ENCODE results near the gene SLC44A1. TPM values are rescaled to one million over a fixed set of nuclear protein-coding genes. Genes with fewer than 3 reads are reported as not detected.
A peak's percentile ranks its signal among the peaks of the same experiment; 100 is the strongest.

SLC44A1 gene
- total RNA-seq, 4 donors from 2014 or later = 9.9 to 53.8 (median 40.8) TPM

- no peak for TF ChIP-seq CTCF (IDR thresholded peaks at IDR 0.05)
- no peak for TF ChIP-seq POLR2A (IDR thresholded peaks at IDR 0.05)
- H3K4me3 ChIP-seq = no peak overlapping the region
- no peaks in the 10 kb centered on the region for H3K27me3 ChIP-seq
- H3K4me1 ChIP-seq = peaks cover 0 to 19% (median 0%) of the 10 kb centered on the region in 4 donors
- H3K36me3 ChIP-seq = peaks cover 0 to 8% (median 0%) of the 10 kb centered on the region in 3 donors
- no peak for DNase-seq
- no peaks in the 10 kb centered on the region for H3K9me3 ChIP-seq
- H3K27ac ChIP-seq = no peak overlapping the region
Observed at GRCh38 chr9:105333811-105334210, 89.4 kb downstream of the SLC44A1 start.

GRCh38 chr9:105338308-105338707, 93.9 kb downstream of the SLC44A1 start:
- H3K9me3 ChIP-seq = no peaks in the 10 kb centered on the region
- DNase-seq = no peak
- no peaks in the 10 kb centered on the region for H3K27me3 ChIP-seq
- TF ChIP-seq CTCF (IDR thresholded peaks at IDR 0.05) (no peak), POLR2A (IDR thresholded peaks at IDR 0.05) (no peak)
- peaks cover 0 to 8% (median 0%) of the 10 kb centered on the region in 3 donors for H3K36me3 ChIP-seq
- H3K27ac ChIP-seq = no peak overlapping the region
- H3K4me1 ChIP-seq = peaks cover 0 to 21% (median 0%) of the 10 kb centered on the region in 4 donors
- H3K4me3 ChIP-seq = no peak overlapping the region

- no peaks in the 10 kb centered on the region for H3K27me3 ChIP-seq
- H3K9me3 ChIP-seq = no peaks in the 10 kb centered on the region
- DNase-seq = no peak
- H3K4me1 ChIP-seq = peaks cover 0 to 13% (median 0%) of the 10 kb centered on the region in 4 donors
- TF ChIP-seq CTCF (IDR thresholded peaks at IDR 0.05) = no peak
- TF ChIP-seq POLR2A (IDR thresholded peaks at IDR 0.05) = no peak
- no peak overlapping the region for H3K27ac ChIP-seq
- H3K36me3 ChIP-seq = peaks cover 0 to 8% (median 0%) of the 10 kb centered on the region in 3 donors
- H3K4me3 ChIP-seq = no peak overlapping the region
Observed at GRCh38 chr9:105339849-105340248, 95.4 kb downstream of the SLC44A1 start.

GRCh38 chr9:105341434-105342146, 97.1 kb downstream of the SLC44A1 start:
- Histone ChIP-seq H3K27me3 (no peaks in the 10 kb centered on the region), H3K9me3 (no peaks in the 10 kb centered on the region), H3K4me3 (peak overlapping the region in 1 of 4 donors; percentile 15), H3K4me1 (peaks cover 0 to 17% (median 0%) of the 10 kb centered on the region in 4 donors), H3K36me3 (peaks cover 0 to 4% (median 0%) of the 10 kb centered on the region in 3 donors), H3K27ac (peak overlapping the region in 1 of 4 donors; percentile 15)
- DNase-seq = no peak
- no peak for TF ChIP-seq POLR2A (IDR thresholded peaks at IDR 0.05)
- no peak for TF ChIP-seq CTCF (IDR thresholded peaks at IDR 0.05)

GRCh38 chr9:105342147-105342505, 97.7 kb downstream of the SLC44A1 start:
- no peaks in the 10 kb centered on the region for H3K36me3 ChIP-seq
- no peak for DNase-seq
- no peaks in the 10 kb centered on the region for H3K27me3 ChIP-seq
- H3K4me3 ChIP-seq = peak overlapping the region in 1 of 4 donors; percentile 15
- H3K4me1 ChIP-seq = peaks cover 0 to 17% (median 0%) of the 10 kb centered on the region in 4 donors
- TF ChIP-seq POLR2A (IDR thresholded peaks at IDR 0.05) = no peak
- no peak for TF ChIP-seq CTCF (IDR thresholded peaks at IDR 0.05)
- H3K9me3 ChIP-seq = no peaks in the 10 kb centered on the region
- H3K27ac ChIP-seq = peak overlapping the region in 1 of 4 donors; percentile 27

Data from Peyer's patch (tissue), 4 donors.